ENCODE measurements around the gene UBE2J1.

- TF ChIP-seq CTCF (tag by site-specific recombination; IDR thresholded peaks at IDR 0.05): no peak
- TF ChIP-seq, protein P1, sequence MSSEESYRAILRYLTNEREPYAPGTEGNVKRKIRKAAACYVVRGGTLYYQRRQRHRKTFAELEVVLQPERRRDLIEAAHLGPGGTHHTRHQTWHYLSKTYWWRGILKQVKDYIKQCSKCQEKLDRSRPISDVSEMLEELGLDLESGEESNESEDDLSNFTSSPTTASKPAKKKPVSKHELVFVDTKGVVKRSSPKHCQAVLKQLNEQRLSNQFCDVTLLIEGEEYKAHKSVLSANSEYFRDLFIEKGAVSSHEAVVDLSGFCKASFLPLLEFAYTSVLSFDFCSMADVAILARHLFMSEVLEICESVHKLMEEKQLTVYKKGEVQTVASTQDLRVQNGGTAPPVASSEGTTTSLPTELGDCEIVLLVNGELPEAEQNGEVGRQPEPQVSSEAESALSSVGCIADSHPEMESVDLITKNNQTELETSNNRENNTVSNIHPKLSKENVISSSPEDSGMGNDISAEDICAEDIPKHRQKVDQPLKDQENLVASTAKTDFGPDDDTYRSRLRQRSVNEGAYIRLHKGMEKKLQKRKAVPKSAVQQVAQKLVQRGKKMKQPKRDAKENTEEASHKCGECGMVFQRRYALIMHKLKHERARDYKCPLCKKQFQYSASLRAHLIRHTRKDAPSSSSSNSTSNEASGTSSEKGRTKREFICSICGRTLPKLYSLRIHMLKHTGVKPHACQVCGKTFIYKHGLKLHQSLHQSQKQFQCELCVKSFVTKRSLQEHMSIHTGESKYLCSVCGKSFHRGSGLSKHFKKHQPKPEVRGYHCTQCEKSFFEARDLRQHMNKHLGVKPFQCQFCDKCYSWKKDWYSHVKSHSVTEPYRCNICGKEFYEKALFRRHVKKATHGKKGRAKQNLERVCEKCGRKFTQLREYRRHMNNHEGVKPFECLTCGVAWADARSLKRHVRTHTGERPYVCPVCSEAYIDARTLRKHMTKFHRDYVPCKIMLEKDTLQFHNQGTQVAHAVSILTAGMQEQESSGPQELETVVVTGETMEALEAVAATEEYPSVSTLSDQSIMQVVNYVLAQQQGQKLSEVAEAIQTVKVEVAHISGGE (tag by site-specific recombination; conservative IDR thresholded peaks at IDR 0.05; ENCODE audit: low read depth): no peak
- TF ChIP-seq ZBTB7A (tag by site-specific recombination; IDR thresholded peaks at IDR 0.05; ENCODE audit: low read depth): no peak
- TF ChIP-seq SP7 (tag by site-specific recombination; IDR thresholded peaks at IDR 0.05): no peak
- TF ChIP-seq, protein P2, sequence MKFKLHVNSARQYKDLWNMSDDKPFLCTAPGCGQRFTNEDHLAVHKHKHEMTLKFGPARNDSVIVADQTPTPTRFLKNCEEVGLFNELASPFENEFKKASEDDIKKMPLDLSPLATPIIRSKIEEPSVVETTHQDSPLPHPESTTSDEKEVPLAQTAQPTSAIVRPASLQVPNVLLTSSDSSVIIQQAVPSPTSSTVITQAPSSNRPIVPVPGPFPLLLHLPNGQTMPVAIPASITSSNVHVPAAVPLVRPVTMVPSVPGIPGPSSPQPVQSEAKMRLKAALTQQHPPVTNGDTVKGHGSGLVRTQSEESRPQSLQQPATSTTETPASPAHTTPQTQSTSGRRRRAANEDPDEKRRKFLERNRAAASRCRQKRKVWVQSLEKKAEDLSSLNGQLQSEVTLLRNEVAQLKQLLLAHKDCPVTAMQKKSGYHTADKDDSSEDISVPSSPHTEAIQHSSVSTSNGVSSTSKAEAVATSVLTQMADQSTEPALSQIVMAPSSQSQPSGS (tag by site-specific recombination; IDR thresholded peaks at IDR 0.05; ENCODE audit: low read depth): no peak
- no peak for TF ChIP-seq ZNF155 (tag by site-specific recombination; IDR thresholded peaks at IDR 0.05)
Observed at GRCh38 chr6:89335164-89335563, 17.4 kb downstream of the UBE2J1 start.

Data from HEK293 (cell line).